Measurements from ENCODE around the gene CPNE4. TPM values are rescaled to one million over a fixed set of nuclear protein-coding genes. Genes with fewer than 3 reads are reported as not detected.

CPNE4 gene
- total RNA-seq, 1 donor from 2014 or later = not detected

- H3K9ac ChIP-seq (ENCODE audit: low read depth in 1 of 3, low read length in 3 of 3) = no peak overlapping the region
- H3K27ac ChIP-seq (ENCODE audit: low read depth, low read length) = no peak overlapping the region
- no peaks in the 10 kb centered on the region for H3K4me1 ChIP-seq (ENCODE audit: control insufficient read depth in 3 of 3, insufficient read depth in 3 of 3, low read length in 3 of 3)
- no peaks in the 10 kb centered on the region for H3K9me3 ChIP-seq (ENCODE audit: control insufficient read depth in 3 of 3, low read length in 3 of 3)
- no peak overlapping the region for H3K4me3 ChIP-seq (ENCODE audit: low read length in 3 of 3)
- peaks cover 0 to 2% (median 0%) of the 10 kb centered on the region in 3 donors for H3K27me3 ChIP-seq (ENCODE audit: control insufficient read depth in 3 of 3, insufficient read depth in 3 of 3, low read length in 3 of 3)
- no peaks in the 10 kb centered on the region for H3K36me3 ChIP-seq (ENCODE audit: control insufficient read depth in 3 of 3, insufficient read depth in 3 of 3, low read length in 3 of 3)
Measured at GRCh38 chr3:131655070-131655690, 379.6 kb downstream of the CPNE4 start.

GRCh38 chr3:131645638-131646037, 389.2 kb downstream of the CPNE4 start:
- Histone ChIP-seq H3K36me3 (ENCODE audit: control insufficient read depth in 3 of 3, insufficient read depth in 3 of 3, low read length in 3 of 3) (no peaks in the 10 kb centered on the region), H3K4me1 (ENCODE audit: control insufficient read depth in 3 of 3, insufficient read depth in 3 of 3, low read length in 3 of 3) (no peaks in the 10 kb centered on the region), H3K9ac (ENCODE audit: low read depth in 1 of 3, low read length in 3 of 3) (no peak overlapping the region), H3K9me3 (ENCODE audit: control insufficient read depth in 3 of 3, low read length in 3 of 3) (no peaks in the 10 kb centered on the region), H3K27me3 (ENCODE audit: control insufficient read depth in 3 of 3, insufficient read depth in 3 of 3, low read length in 3 of 3) (no peaks in the 10 kb centered on the region), H3K4me3 (ENCODE audit: low read length in 3 of 3) (no peak overlapping the region), H3K27ac (ENCODE audit: low read depth, low read length) (no peak overlapping the region)

- Histone ChIP-seq H3K27ac (ENCODE audit: low read depth, low read length) (no peak overlapping the region), H3K27me3 (ENCODE audit: control insufficient read depth in 3 of 3, insufficient read depth in 3 of 3, low read length in 3 of 3) (no peaks in the 10 kb centered on the region), H3K36me3 (ENCODE audit: control insufficient read depth in 3 of 3, insufficient read depth in 3 of 3, low read length in 3 of 3) (no peaks in the 10 kb centered on the region), H3K9ac (ENCODE audit: low read depth in 1 of 3, low read length in 3 of 3) (no peak overlapping the region), H3K9me3 (ENCODE audit: control insufficient read depth in 3 of 3, low read length in 3 of 3) (no peaks in the 10 kb centered on the region), H3K4me1 (ENCODE audit: control insufficient read depth in 3 of 3, insufficient read depth in 3 of 3, low read length in 3 of 3) (no peaks in the 10 kb centered on the region), H3K4me3 (ENCODE audit: low read length in 3 of 3) (no peak overlapping the region)
Measured at GRCh38 chr3:131636266-131636775, 398.5 kb downstream of the CPNE4 start.

GRCh38 chr3:131630807-131631206, 404.0 kb downstream of the CPNE4 start:
- Histone ChIP-seq H3K36me3 (ENCODE audit: control insufficient read depth in 3 of 3, insufficient read depth in 3 of 3, low read length in 3 of 3) (no peaks in the 10 kb centered on the region), H3K9me3 (ENCODE audit: control insufficient read depth in 3 of 3, low read length in 3 of 3) (no peaks in the 10 kb centered on the region), H3K4me1 (ENCODE audit: control insufficient read depth in 3 of 3, insufficient read depth in 3 of 3, low read length in 3 of 3) (no peaks in the 10 kb centered on the region), H3K27ac (ENCODE audit: low read depth, low read length) (no peak overlapping the region), H3K9ac (ENCODE audit: low read depth in 1 of 3, low read length in 3 of 3) (no peak overlapping the region), H3K4me3 (ENCODE audit: low read length in 3 of 3) (no peak overlapping the region), H3K27me3 (ENCODE audit: control insufficient read depth in 3 of 3, insufficient read depth in 3 of 3, low read length in 3 of 3) (no peaks in the 10 kb centered on the region)

GRCh38 chr3:131630097-131630496, 404.7 kb downstream of the CPNE4 start:
- Histone ChIP-seq H3K4me3 (ENCODE audit: low read length in 3 of 3) (no peak overlapping the region), H3K27me3 (ENCODE audit: control insufficient read depth in 3 of 3, insufficient read depth in 3 of 3, low read length in 3 of 3) (no peaks in the 10 kb centered on the region), H3K27ac (ENCODE audit: low read depth, low read length) (no peak overlapping the region), H3K4me1 (ENCODE audit: control insufficient read depth in 3 of 3, insufficient read depth in 3 of 3, low read length in 3 of 3) (no peaks in the 10 kb centered on the region), H3K36me3 (ENCODE audit: control insufficient read depth in 3 of 3, insufficient read depth in 3 of 3, low read length in 3 of 3) (no peaks in the 10 kb centered on the region), H3K9me3 (ENCODE audit: control insufficient read depth in 3 of 3, low read length in 3 of 3) (no peaks in the 10 kb centered on the region), H3K9ac (ENCODE audit: low read depth in 1 of 3, low read length in 3 of 3) (no peak overlapping the region)

GRCh38 chr3:131623431-131623830, 411.4 kb downstream of the CPNE4 start:
- H3K27ac ChIP-seq (ENCODE audit: low read depth, low read length) = no peak overlapping the region
- H3K9ac ChIP-seq (ENCODE audit: low read depth in 1 of 3, low read length in 3 of 3) = no peak overlapping the region
- no peaks in the 10 kb centered on the region for H3K9me3 ChIP-seq (ENCODE audit: control insufficient read depth in 3 of 3, low read length in 3 of 3)
- no peaks in the 10 kb centered on the region for H3K36me3 ChIP-seq (ENCODE audit: control insufficient read depth in 3 of 3, insufficient read depth in 3 of 3, low read length in 3 of 3)
- no peak overlapping the region for H3K4me3 ChIP-seq (ENCODE audit: low read length in 3 of 3)
- no peaks in the 10 kb centered on the region for H3K27me3 ChIP-seq (ENCODE audit: control insufficient read depth in 3 of 3, insufficient read depth in 3 of 3, low read length in 3 of 3)
- no peaks in the 10 kb centered on the region for H3K4me1 ChIP-seq (ENCODE audit: control insufficient read depth in 3 of 3, insufficient read depth in 3 of 3, low read length in 3 of 3)

GRCh38 chr3:131622726-131623125, 412.1 kb downstream of the CPNE4 start:
- H3K4me1 ChIP-seq (ENCODE audit: control insufficient read depth in 3 of 3, insufficient read depth in 3 of 3, low read length in 3 of 3) = no peaks in the 10 kb centered on the region
- H3K4me3 ChIP-seq (ENCODE audit: low read length in 3 of 3) = no peak overlapping the region
- no peaks in the 10 kb centered on the region for H3K27me3 ChIP-seq (ENCODE audit: control insufficient read depth in 3 of 3, insufficient read depth in 3 of 3, low read length in 3 of 3)
- no peak overlapping the region for H3K9ac ChIP-seq (ENCODE audit: low read depth in 1 of 3, low read length in 3 of 3)
- H3K36me3 ChIP-seq (ENCODE audit: control insufficient read depth in 3 of 3, insufficient read depth in 3 of 3, low read length in 3 of 3) = no peaks in the 10 kb centered on the region
- no peak overlapping the region for H3K27ac ChIP-seq (ENCODE audit: low read depth, low read length)
- H3K9me3 ChIP-seq (ENCODE audit: control insufficient read depth in 3 of 3, low read length in 3 of 3) = no peaks in the 10 kb centered on the region

GRCh38 chr3:131620977-131621376, 413.8 kb downstream of the CPNE4 start:
- Histone ChIP-seq H3K9me3 (ENCODE audit: control insufficient read depth in 3 of 3, low read length in 3 of 3) (no peaks in the 10 kb centered on the region), H3K36me3 (ENCODE audit: control insufficient read depth in 3 of 3, insufficient read depth in 3 of 3, low read length in 3 of 3) (no peaks in the 10 kb centered on the region), H3K9ac (ENCODE audit: low read depth in 1 of 3, low read length in 3 of 3) (no peak overlapping the region), H3K27ac (ENCODE audit: low read depth, low read length) (no peak overlapping the region), H3K4me1 (ENCODE audit: control insufficient read depth in 3 of 3, insufficient read depth in 3 of 3, low read length in 3 of 3) (no peaks in the 10 kb centered on the region), H3K4me3 (ENCODE audit: low read length in 3 of 3) (no peak overlapping the region), H3K27me3 (ENCODE audit: control insufficient read depth in 3 of 3, insufficient read depth in 3 of 3, low read length in 3 of 3) (no peaks in the 10 kb centered on the region)

- Histone ChIP-seq H3K4me3 (ENCODE audit: low read length in 3 of 3) (no peak overlapping the region), H3K27me3 (ENCODE audit: control insufficient read depth in 3 of 3, insufficient read depth in 3 of 3, low read length in 3 of 3) (no peaks in the 10 kb centered on the region), H3K9ac (ENCODE audit: low read depth in 1 of 3, low read length in 3 of 3) (no peak overlapping the region), H3K27ac (ENCODE audit: low read depth, low read length) (no peak overlapping the region), H3K36me3 (ENCODE audit: control insufficient read depth in 3 of 3, insufficient read depth in 3 of 3, low read length in 3 of 3) (no peaks in the 10 kb centered on the region), H3K9me3 (ENCODE audit: control insufficient read depth in 3 of 3, low read length in 3 of 3) (no peaks in the 10 kb centered on the region), H3K4me1 (ENCODE audit: control insufficient read depth in 3 of 3, insufficient read depth in 3 of 3, low read length in 3 of 3) (no peaks in the 10 kb centered on the region)
Measured at GRCh38 chr3:131619821-131620220, 415.0 kb downstream of the CPNE4 start.

GRCh38 chr3:131616719-131617118, 418.1 kb downstream of the CPNE4 start:
- H3K4me3 ChIP-seq (ENCODE audit: low read length in 3 of 3) = no peak overlapping the region
- H3K27me3 ChIP-seq (ENCODE audit: control insufficient read depth in 3 of 3, insufficient read depth in 3 of 3, low read length in 3 of 3) = no peaks in the 10 kb centered on the region
- no peaks in the 10 kb centered on the region for H3K36me3 ChIP-seq (ENCODE audit: control insufficient read depth in 3 of 3, insufficient read depth in 3 of 3, low read length in 3 of 3)
- no peaks in the 10 kb centered on the region for H3K9me3 ChIP-seq (ENCODE audit: control insufficient read depth in 3 of 3, low read length in 3 of 3)
- no peak overlapping the region for H3K27ac ChIP-seq (ENCODE audit: low read depth, low read length)
- H3K4me1 ChIP-seq (ENCODE audit: control insufficient read depth in 3 of 3, insufficient read depth in 3 of 3, low read length in 3 of 3) = no peaks in the 10 kb centered on the region
- no peak overlapping the region for H3K9ac ChIP-seq (ENCODE audit: low read depth in 1 of 3, low read length in 3 of 3)

Data from skeletal muscle tissue (tissue), 4 donors.